CD4-positive, alpha-beta T cell treated with Interferon gamma for 1 hour (primary cell): ENCODE results near the gene TIGD4.
"Not testable (repeated sequence)": the region's sequence is repeated elsewhere in the genome, so short reads cannot be mapped to it uniquely, and the experiment has no call there.

ENCODE experiments used
- DNase-seq: peaks from one replicate; pipeline ENCODE4 v3.0.0-alpha.2; 2020

The TIGD4 gene

DNA sequence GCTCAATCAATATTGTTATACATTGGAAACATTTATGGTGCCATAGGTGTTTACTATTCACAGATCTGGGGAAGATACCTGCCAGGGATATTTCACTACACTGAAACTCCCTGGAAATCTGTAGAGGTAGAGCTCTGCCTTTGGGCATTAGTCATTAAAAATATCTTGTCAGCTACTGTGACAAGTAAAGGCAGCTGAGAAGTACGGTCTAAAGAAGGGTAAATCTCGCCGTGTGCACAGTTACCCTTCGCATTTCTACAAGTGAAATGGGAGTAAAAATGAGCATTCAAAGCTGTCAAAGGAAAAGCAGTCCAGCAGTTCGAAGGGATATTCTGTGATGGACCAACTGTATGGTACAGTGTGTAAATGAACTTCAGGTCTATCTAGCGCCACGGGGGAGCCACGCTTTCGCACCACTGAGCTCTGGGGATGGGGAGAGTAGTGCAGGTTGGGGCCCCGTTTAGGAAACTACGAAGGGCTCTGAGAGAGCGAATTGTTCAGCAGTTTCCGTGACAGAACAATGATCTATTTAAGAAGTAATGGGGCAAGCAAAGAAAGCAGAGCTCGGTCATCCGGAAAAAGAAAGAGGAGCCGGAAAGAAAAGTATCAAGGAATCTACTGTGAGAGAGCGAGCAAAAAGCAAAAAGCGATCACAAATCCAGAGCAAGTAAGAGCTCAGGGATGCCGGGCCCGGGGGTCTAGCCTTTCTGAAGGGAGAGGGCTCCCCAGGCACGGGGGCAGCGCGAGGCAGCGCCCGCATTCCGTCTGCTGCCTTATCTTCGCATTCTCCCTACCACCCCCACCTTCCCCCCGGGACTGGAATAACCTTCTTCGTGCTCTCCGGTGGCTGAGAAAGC, 646 bp downstream of the TIGD4 start:
- no peak for DNase-seq

DNA sequence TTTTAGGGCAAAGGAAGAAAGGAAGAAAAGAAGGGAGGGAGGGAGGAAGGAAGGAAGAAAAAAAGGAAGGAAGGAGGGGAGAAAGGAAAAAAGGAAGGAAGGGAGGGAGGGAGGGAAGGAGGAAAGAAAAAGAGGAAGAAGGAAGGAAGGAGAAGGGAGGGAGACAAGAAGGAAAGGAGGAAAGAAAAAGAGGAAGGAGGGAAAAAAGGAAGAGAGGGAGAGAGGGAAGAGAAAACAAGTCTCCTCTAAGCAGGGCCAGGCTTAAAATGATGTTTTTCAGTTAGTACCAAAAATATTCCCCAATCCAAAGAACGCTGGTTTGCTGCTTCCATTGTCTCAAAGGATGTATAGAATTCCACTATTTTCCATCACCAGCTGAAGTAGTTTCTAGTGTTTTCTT, 2.0 kb downstream of the TIGD4 start:
- no peak for DNase-seq

DNA sequence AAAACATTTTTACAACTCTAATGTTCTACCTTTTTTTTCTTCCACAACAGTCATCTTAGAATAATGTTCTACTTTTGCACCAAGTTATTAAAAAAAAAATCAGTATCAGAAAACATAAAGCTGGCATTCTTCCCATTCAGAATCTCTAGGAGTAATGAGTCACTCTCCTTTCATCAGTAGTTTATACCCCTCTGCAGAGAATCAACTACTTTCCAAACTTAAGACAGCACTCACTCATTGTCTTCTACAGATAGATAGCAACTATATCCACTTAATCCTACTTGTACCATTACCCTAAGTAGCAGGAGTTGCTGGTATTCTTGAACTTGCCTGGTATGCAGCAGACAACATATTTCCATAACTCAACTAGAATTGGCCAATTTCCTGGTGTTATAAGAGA, 3.2 kb downstream of the TIGD4 start:
- DNase-seq: no peak

DNA sequence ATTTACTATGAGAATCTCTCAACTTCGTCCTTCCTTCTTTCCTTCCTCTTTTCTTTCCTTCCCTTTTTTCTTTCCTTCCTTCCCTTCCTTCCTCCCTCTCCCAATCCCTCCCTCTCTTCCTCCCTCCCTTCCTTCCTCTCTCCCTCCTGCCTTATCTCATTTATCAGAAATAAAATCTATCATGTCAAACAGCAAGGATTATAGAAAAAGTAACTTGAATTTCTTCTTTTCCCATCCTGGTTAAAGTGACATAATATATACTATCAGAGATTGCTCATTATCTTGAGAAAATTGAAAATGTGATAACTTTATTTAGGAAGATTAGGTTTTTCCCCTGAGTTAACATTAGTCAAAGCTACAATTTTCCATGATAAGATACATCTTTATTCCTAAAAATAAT, 5.6 kb downstream of the TIGD4 start:
- DNase-seq: no peak

DNA sequence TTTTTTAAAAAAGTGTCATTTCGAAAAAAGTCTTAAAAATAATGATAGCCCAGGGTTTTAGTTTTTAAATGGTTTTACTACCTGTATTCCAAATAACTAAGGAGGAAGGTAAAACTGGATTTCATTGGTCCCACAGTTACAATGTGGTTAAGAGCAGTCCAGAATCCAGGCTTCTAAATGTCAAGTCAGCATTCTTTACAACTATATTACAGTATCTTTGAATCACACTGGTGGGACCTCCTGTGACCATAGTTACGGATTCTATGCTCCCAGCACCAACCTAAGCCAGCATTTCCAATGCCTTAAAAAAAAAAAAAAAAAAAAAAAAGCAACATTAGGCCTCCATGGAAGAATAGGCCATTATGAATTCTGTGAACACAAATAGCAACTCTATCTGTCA, 6.2 kb downstream of the TIGD4 start:
- DNase-seq: no peak

DNA sequence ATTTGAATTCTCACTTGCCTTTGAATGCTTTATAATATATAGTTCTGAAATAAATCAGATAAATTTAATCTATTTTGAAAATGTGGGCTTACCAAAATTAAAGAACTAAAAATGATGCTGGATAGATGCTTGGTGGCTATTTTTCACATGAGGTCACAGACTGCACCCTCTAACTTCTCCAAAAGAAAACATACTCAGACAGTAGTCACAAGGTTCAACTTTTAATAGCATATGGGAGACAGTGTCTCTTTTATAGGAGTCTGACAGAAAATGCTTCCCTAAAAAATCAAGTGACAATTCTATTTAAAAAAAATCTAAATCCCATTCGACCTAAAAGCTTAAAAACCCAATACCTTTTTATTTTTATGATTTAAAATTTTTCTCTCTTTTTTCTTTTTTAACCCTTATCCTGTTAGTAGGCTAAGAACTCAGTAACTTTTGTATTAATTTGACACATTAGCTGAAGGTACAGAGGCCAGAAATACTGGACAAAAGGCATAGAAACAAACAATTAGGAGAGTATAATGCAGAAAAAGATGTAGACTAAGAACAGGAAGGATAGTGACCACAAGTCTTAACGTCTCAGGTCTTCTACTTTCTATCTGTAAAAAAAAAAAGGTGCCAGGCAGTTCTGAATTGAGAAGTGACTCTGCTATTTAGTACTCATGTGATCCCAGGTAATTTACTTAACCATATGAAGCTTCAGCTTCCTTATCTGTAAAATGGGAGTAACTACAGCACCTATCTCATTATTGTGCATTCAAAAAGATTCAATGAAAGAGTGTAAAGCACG, 7.6 kb downstream of the TIGD4 start:
- no peak for DNase-seq

DNA sequence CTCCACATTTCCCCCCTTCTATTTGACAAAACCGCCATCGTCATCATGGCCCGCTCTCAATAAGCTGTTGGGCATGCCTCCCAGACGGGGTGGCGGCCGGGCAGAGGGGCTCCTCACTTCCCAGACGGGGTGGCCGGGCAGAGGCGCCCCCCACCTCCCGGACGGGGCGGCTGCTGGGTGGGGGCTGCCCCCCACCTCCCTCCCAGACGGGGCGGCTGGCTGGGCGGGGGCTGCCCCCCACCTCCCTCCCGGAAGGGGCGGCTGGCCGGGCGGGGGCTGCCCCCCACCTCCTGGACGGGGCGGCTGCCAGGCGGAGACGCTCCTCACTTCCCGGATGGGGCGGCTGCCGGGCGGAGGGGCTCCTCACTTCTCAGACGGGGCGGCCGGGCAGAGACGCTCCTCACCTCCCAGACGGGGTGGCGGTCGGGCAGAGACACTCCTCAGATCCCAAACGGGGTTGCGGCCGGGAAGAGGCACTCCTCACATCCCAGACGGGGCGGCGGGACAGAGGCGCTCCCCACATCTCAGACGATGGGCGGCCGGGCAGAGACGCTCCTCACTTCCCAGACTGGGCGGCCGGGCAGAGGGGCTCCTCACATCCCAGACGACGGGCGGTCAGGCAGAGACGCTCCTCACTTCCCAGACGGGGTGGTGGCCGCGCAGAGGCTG, 14.3 kb downstream of the TIGD4 start:
- not testable (repeated sequence) for DNase-seq

DNA sequence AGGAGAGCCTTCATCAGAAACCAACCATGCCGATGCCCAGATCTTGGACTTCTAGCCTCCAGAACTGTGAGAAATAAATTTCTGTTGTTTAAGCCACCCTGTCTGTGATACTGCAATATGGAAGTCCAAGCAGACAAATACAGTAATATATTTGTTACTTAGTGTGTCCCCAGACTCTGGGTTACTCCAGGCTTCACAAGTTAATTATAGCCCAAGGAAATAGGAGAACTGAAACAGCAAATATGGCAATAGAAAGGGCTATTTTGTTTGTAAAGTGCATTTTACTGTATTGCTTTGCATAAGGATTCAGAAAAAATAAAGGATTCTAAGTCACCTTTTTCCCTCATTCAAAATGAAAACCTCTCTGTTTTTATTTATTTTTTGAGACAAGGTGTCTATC, 15.7 kb downstream of the TIGD4 start:
- DNase-seq: no peak

DNA sequence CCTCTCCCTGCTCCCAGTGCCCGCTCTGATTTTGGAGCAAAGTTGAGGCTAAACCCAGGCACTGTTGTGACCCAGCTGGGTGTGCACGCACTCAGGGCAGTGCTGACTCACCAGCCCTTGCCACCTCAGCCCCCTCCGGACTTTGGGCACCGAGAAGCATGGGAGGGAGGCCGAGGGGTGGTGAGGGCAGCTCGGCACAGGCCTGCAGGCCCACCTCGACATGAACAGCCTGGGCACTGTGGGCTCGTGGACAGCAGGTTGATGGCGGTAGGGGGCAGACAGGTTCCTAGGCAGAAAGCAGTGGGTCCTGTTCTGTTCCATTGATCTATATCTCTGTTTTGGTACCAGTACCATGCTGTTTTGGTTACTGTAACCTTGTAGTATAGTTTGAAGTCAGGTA, 30.9 kb downstream of the TIGD4 start:
- no peak for DNase-seq

DNA sequence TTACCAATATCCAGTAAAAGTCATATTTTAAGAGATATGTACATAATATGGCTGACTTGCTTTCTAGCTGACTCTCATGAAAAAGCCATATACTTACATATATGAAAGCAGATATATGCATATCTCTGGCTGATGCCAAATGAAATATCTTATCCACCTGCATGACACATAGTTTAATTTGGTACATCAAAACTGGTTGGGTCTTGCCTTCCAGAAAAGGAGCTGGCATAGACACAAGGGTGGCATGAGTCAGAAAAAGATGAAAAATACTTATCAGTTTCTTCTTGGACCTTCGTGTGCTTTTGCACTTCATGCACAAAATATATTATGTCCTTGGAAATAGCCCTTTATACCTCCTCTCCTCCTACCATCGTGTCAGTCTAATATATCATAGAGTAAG, 32.1 kb downstream of the TIGD4 start:
- no peak for DNase-seq

DNA sequence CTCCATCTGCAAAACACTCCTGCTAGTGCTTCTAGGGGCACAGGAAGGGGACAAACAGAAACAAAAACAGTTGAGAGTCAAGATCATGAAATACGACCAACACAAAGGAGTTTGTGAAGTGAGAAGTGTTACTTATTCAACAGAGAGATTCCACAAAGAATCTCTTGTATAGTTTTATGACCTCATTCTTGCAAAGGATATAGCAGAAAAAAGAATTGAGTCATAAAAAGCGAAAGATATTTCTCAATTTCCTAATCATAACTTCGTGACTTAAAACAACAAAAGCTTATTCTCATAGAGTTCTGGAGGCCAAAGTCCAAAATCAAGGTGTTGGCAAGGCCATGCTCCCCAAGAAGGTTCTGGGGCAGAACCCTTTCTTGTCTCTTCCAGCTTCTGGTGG, 40.7 kb downstream of the TIGD4 start:
- DNase-seq: no peak

DNA sequence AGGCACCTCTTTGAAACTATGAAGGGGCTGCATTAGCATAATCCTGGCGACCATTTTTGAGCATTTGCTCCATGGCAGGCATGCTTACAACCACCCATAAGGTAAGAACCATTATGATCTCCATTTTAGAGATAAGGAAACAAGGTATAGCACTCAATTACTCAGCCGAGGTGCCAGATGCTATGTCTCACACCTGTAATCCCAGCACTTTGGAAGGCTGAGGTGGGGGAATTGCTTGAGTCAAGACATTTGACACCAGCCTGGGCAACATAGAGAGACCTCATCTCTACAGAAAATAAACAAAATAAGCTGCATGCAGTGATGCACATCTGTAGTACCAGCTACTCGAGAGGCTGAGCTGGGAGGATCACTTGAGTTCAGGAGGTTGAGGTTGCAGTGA, 43.6 kb downstream of the TIGD4 start:
- DNase-seq: no peak

DNA sequence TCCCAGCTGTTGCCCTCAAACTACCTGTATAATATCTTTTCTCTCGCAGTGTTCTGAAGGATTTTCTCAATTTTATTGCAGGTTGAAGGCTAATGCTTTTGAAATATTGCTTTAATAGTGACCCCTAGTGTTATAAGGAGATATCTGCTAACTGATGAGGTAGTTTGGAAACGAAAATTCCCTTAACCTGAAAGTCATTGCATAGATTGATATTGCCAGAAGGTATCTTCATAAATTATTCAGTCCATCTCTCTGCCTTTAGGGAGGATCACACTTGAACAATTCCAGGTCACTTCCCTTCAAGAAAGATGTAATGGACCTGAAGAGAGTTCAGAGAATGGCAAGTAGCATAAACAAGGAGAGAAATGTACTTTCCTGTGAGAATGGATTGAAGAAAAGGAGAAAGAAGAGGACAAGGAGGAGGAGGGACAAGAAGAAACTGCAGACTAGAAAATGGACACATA, 44.1 kb downstream of the TIGD4 start:
- no peak for DNase-seq

DNA sequence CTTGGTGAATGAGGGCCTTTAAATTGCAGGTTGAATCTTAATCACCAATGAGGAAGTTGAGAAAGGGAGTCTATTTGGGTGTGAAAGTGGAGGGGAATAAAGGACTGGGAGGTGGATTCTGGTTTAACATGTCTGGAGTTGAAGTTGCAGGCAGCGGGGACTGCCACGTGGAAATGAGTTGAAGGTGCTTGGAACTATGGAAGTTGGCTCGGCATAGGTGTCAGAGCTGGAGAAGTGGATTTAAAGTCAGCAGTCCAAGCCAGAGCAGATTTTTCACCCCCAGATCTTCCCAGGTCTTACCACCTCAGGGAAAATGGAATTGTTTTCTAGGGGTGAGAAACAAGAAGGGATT, 44.9 kb downstream of the TIGD4 start:
- no peak for DNase-seq

DNA sequence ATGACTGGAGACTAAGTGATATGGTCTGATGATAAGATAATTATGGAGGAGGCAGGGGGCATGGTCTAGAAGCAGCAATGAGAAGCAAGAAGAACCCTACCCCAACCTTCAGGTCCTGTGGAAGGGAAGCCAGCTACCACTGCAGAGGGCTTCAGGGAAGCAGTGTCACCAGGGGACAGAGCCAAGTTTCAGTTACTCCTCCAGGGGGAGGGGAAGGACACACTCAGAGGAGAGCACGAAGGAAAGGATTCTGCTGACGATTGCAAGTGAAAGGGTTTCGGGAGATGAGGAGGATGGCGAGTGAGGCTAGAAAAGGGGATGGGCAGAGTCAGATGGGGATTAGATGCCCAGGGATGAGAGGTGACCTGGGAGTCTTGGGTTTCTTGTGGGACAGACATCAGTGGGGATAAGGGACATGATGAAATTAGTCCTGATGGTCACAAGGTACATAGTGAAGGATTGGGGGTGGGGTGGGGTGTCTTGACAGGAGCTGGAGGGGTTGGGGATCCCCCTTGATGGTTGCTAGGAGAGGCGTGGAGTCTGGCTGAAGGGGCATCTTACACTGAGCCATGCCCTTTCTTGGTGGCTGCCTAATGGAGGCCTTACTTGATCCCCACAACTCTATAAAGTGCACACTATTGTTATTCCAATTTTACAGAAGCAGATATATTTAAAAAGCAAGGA, 45.4 kb downstream of the TIGD4 start:
- DNase-seq: no peak

DNA sequence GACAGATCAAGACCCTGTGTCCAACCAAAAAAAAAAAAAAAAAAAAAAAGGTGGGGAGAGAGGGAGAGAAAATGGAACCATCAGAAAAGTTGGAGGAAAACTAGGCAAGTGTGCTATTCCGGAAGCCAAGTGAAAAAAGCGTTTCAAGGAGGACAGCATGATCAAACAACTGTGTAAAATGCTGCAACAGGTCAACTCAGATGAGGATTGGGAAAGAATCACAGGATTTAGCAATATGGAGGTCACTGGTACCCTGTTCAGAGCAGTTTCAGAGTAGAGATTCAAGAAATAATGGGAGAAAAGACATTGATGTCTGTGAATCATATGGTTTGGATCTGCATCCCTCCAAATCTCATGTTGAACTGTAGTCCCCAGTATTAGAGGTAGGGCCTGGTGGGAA, 47.5 kb downstream of the TIGD4 start:
- DNase-seq: no peak

DNA sequence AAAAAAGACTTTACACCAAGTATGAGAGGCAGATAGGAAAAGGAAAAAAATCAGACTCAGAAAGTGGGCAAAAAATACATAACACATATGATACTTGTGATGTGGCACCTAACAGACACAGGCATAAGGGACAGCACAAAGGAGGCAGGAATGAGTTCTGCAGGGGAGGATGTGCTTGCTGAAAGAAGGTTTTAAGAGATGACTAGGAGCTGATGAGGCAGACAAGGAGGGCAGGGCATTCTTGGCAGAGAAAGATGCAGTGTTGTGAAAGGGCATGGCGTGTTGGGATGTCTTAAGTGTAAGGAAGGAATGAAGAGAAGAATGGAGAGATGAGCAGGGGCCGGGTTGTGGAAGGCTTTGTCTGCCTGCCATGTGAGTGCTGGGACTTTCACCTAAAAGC, 50.1 kb downstream of the TIGD4 start:
- DNase-seq: no peak

DNA sequence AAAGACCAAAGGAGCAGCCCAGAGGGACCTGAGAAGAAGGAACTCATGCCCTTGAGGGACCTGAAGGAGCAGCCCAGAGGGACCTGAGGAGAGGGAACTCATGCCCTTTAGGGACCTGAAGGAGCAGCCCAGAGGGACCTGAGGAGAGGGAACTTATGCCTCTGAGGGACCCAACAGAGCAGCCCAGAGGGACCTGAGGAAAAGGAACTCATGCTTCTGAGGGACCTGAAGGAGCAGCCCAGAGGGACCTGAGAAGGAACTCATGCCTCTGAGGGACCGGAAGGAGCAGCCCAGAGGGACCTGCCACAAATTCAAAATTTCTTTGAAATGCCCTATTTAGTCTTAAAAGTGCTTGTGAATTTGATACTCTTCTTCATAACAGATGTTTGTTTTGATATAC, 51.2 kb downstream of the TIGD4 start:
- DNase-seq: no peak

DNA sequence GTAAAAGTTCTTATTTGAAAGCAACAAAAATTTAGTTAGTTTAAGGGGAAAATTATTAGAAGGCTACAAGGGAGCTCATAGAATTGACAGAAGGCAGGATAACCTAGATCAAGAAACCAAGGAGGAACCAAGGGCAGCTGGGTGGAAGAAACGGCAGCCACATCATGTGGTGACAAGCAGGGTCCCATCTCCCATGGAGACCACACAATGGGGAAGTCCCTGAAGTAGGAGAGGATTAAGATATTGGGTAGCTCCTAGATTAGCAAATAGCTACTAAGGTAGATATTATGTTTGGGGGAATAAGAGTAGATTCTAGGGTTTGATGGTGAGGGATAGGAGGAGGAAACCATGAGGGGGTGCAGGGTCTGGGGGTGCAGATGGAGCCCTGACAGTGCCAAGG, 51.7 kb downstream of the TIGD4 start:
- no peak for DNase-seq

DNA sequence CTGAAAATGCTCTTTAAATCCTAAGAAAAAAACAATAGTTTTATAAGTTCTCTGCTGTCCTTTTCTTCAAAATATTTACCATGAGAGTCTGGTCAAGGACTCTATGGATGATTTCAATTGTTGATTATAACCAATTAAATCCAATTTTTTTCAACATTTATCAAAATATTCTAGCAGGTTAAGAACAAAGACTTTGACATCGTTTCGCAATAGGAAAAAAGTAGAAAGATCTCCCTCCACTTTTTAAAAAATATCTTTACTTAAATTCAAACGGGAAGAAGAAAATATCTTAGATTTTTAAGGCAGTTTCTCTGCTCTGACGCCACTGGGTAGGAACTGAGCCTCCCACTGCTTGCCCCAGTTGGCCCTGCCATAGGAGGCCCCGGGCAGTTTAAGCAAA, 55.0 kb downstream of the TIGD4 start:
- DNase-seq: no peak

DNA sequence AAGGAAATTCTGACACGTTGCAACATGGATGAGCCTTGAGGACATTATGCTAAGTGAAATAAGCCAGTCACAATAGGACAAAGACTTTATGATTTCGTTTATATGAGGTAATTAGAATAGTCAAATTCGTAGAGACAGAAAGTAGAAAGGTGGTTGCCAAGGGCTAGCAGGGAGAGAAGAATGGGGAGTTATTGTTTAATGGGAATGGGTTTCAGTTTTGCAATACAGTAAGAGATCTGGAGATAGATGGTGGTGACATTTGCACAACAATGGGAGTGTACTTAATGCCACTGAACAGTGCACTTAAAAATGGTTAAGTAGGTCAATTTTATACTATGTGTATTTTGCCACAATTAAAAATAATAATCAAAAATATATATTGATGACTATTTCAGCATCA, 56.3 kb downstream of the TIGD4 start:
- no peak for DNase-seq

DNA sequence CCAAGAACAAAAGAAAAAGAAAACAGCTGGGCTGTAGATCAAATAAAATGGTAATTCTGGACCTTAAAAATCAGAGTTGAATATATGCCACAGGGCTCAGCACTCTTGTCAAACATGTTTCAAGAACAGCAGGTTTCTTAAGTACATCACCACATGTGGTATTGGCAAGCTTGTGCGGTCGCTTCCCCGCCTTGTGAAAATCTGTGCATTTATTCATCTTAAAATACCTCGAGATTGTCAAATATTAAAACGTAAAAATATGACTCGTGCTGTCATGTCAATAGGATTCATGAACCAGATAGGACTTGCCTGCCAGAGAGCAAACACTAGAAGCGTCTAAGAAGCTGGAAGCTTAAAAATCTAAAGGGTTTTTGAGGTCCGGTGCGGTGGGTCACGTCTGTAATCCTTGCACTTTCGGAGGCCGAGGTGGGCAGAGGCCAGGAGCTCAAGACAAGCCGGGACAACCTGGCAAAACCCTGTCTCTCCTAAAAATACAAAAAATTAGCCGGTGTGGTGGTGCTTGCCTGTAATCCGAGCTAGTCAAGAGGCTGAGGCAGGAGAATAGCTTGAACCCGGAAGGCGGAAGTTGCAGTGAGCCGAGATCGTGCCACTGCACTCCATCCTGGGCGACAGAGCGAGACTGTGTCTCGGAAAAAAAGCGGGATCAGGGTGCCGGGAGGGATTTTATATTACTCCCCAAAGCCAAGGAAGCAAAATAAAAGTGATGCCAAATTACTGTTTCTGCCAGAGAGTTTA, 59.6 kb downstream of the TIGD4 start:
- no peak for DNase-seq
